Choroid plexus epithelial cell (primary cell): ENCODE measurements around the gene LTBP1.

Source experiments
- DNase-seq: peaks from one replicate; pipeline ENCODE4 v3.0.0-alpha.2; 2010; ENCODE audit warnings: low read depth
- H3K4me3 ChIP-seq: 2 replicates; pipeline ENCODE4 v1.5.1; 2011; ENCODE audit warnings: low read depth, mild to moderate bottlenecking, control low read depth, low read length, moderate library complexity
- CTCF ChIP-seq: conservative IDR thresholded peaks from 2 replicates; pipeline ENCODE4 v1.5.1; 2011; ENCODE audit warnings: low read depth, mild to moderate bottlenecking, control low read depth, inconsistent platforms, low read length, moderate library complexity

Gene LTBP1

GRCh38 chr2:32986480-32986879, 39.7 kb downstream of the LTBP1 start:
- no peak overlapping the region for H3K4me3 ChIP-seq
- no peak for DNase-seq
- TF ChIP-seq CTCF: no peak

GRCh38 chr2:32988525-32988924, 41.8 kb downstream of the LTBP1 start:
- no peak for TF ChIP-seq CTCF
- DNase-seq: no peak
- no peak overlapping the region for H3K4me3 ChIP-seq

- no peak overlapping the region for H3K4me3 ChIP-seq
- no peak for DNase-seq
- TF ChIP-seq CTCF: no peak
These were observed 43.8 kb downstream of the LTBP1 start for GRCh38 chr2:32990556-32990955.

GRCh38 chr2:32991091-32991845, 44.5 kb downstream of the LTBP1 start:
- H3K4me3 ChIP-seq: no peak overlapping the region

GRCh38 chr2:32993005-32993539, 46.3 kb downstream of the LTBP1 start:
- no peak overlapping the region for H3K4me3 ChIP-seq
- DNase-seq: no peak
- TF ChIP-seq CTCF: no peak

More at GRCh38 chr2:32991091-32991845, 44.5 kb downstream of the LTBP1 start:
- no peak for TF ChIP-seq CTCF
- DNase-seq: no peak

GRCh38 chr2:32997705-32998104, 51.0 kb downstream of the LTBP1 start:
- no peak for DNase-seq
- TF ChIP-seq CTCF: no peak
- no peak overlapping the region for H3K4me3 ChIP-seq

GRCh38 chr2:33000986-33001385, 54.2 kb downstream of the LTBP1 start:
- H3K4me3 ChIP-seq: no peak overlapping the region
- DNase-seq: no peak
- TF ChIP-seq CTCF: no peak
